Mammary epithelial cell (primary cell): Measurements from ENCODE around the gene PPP1R14B.

ENCODE experiments used
- EZH2 ChIP-seq: IDR thresholded peaks from 2 replicates; pipeline ENCODE4 v1.6.1; 2012; ENCODE audit warnings: low read length, inconsistent platforms, borderline replicate concordance
- TF ChIP-seq, protein P1 (sequence below), 2 donors: IDR thresholded peaks in 1 of 2; conservative IDR thresholded peaks in 1 of 2; 2 replicates each; pipeline ENCODE4 v1.5.1; 2011 to 2012; ENCODE audit warnings: inconsistent platforms in 2 of 2, low read length in 2 of 2, mild to moderate bottlenecking in 2 of 2, control low read depth in 1 of 2, low read depth in 1 of 2; ENCODE audit not compliant: insufficient read depth in 1 of 2; ENCODE audit errors: extremely low read depth in 1 of 2

DNA sequence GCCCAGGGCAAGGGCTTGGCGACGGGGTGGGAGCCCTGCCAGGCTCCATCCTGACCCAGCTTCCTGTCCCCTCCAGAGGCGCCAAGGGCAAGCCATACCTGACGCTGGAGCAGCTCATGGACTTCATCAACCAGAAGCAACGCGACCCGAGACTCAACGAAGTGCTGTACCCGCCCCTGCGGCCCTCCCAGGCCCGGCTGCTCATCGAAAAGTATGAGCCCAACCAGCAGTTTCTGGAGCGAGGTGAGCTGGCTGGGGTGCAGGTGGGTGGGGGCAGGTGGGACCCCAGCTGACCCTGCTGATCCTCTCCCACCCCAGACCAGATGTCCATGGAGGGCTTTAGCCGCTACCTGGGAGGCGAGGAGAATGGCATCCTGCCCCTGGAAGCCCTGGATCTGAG lies 9.6 kb upstream of the PPP1R14B start:
- TF ChIP-seq, protein P1, sequence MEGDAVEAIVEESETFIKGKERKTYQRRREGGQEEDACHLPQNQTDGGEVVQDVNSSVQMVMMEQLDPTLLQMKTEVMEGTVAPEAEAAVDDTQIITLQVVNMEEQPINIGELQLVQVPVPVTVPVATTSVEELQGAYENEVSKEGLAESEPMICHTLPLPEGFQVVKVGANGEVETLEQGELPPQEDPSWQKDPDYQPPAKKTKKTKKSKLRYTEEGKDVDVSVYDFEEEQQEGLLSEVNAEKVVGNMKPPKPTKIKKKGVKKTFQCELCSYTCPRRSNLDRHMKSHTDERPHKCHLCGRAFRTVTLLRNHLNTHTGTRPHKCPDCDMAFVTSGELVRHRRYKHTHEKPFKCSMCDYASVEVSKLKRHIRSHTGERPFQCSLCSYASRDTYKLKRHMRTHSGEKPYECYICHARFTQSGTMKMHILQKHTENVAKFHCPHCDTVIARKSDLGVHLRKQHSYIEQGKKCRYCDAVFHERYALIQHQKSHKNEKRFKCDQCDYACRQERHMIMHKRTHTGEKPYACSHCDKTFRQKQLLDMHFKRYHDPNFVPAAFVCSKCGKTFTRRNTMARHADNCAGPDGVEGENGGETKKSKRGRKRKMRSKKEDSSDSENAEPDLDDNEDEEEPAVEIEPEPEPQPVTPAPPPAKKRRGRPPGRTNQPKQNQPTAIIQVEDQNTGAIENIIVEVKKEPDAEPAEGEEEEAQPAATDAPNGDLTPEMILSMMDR (conservative IDR thresholded peaks at IDR 0.05 in 1 of 2, IDR thresholded peaks at IDR 0.05 in 1 of 2; ENCODE audit: extremely low read depth in 1 of 2, insufficient read depth in 1 of 2, low read depth in 1 of 2, low read length in 2 of 2), result no peak
- no peak for TF ChIP-seq EZH2
